Mammary epithelial cell (primary cell): Measurements from ENCODE around the gene OGA.

Experiments used
- EZH2 ChIP-seq: IDR thresholded peaks from 2 replicates; pipeline ENCODE4 v1.6.1; 2012; ENCODE audit warnings: low read length, inconsistent platforms, borderline replicate concordance
- TF ChIP-seq, protein P1 (sequence below), 2 donors: IDR thresholded peaks in 1 of 2; conservative IDR thresholded peaks in 1 of 2; 2 replicates each; pipeline ENCODE4 v1.5.1; 2011 to 2012; ENCODE audit warnings: inconsistent platforms in 2 of 2, low read length in 2 of 2, mild to moderate bottlenecking in 2 of 2, control low read depth in 1 of 2, low read depth in 1 of 2; ENCODE audit not compliant: insufficient read depth in 1 of 2; ENCODE audit errors: extremely low read depth in 1 of 2

DNA sequence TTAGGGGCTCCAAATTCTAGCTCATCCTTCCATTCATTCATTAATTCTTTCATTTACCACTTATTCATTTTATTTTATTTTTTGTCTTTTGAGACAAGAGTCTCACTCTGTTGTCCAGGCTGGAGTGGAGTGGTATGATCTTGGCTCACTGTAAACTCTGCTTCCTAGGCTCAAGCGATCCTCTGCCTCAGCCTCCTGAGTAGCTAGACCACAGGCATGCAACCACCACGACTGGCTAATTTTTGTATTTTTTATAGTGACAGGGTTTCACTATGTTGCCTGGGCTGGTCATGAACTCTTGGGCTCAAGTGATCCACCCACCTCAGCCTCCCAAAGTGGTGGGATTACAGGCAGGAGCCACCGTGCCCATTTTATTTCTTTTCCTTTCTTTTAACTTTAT lies 74.0 kb downstream of the OGA start:
- TF ChIP-seq, protein P1, sequence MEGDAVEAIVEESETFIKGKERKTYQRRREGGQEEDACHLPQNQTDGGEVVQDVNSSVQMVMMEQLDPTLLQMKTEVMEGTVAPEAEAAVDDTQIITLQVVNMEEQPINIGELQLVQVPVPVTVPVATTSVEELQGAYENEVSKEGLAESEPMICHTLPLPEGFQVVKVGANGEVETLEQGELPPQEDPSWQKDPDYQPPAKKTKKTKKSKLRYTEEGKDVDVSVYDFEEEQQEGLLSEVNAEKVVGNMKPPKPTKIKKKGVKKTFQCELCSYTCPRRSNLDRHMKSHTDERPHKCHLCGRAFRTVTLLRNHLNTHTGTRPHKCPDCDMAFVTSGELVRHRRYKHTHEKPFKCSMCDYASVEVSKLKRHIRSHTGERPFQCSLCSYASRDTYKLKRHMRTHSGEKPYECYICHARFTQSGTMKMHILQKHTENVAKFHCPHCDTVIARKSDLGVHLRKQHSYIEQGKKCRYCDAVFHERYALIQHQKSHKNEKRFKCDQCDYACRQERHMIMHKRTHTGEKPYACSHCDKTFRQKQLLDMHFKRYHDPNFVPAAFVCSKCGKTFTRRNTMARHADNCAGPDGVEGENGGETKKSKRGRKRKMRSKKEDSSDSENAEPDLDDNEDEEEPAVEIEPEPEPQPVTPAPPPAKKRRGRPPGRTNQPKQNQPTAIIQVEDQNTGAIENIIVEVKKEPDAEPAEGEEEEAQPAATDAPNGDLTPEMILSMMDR (conservative IDR thresholded peaks at IDR 0.05 in 1 of 2, IDR thresholded peaks at IDR 0.05 in 1 of 2; ENCODE audit: extremely low read depth in 1 of 2, insufficient read depth in 1 of 2, low read depth in 1 of 2, low read length in 2 of 2), result no peak
- TF ChIP-seq EZH2, result no peak
